GM12873 (cell line): ENCODE results near the gene ADAMTS6.

Experiments
- CTCF ChIP-seq: IDR thresholded peaks from 2 replicates; pipeline ENCODE4 v1.5.1; 2012; ENCODE audit warnings: low read depth, mild to moderate bottlenecking, moderate library complexity, low read length, control low read depth; ENCODE audit not compliant: insufficient read depth; ENCODE audit errors: missing control alignments

The ADAMTS6 gene, protein sequence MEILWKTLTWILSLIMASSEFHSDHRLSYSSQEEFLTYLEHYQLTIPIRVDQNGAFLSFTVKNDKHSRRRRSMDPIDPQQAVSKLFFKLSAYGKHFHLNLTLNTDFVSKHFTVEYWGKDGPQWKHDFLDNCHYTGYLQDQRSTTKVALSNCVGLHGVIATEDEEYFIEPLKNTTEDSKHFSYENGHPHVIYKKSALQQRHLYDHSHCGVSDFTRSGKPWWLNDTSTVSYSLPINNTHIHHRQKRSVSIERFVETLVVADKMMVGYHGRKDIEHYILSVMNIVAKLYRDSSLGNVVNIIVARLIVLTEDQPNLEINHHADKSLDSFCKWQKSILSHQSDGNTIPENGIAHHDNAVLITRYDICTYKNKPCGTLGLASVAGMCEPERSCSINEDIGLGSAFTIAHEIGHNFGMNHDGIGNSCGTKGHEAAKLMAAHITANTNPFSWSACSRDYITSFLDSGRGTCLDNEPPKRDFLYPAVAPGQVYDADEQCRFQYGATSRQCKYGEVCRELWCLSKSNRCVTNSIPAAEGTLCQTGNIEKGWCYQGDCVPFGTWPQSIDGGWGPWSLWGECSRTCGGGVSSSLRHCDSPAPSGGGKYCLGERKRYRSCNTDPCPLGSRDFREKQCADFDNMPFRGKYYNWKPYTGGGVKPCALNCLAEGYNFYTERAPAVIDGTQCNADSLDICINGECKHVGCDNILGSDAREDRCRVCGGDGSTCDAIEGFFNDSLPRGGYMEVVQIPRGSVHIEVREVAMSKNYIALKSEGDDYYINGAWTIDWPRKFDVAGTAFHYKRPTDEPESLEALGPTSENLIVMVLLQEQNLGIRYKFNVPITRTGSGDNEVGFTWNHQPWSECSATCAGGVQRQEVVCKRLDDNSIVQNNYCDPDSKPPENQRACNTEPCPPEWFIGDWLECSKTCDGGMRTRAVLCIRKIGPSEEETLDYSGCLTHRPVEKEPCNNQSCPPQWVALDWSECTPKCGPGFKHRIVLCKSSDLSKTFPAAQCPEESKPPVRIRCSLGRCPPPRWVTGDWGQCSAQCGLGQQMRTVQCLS (N-terminal part only)

GRCh38 chr5:65481635-65482295 is at the start of gene ADAMTS6:
TSS of gene ADAMTS6 (minus strand) at chr5:65481920. CDS start at chr5:65473673, 8,247 bp downstream.
- no peak for TF ChIP-seq CTCF

DNA sequence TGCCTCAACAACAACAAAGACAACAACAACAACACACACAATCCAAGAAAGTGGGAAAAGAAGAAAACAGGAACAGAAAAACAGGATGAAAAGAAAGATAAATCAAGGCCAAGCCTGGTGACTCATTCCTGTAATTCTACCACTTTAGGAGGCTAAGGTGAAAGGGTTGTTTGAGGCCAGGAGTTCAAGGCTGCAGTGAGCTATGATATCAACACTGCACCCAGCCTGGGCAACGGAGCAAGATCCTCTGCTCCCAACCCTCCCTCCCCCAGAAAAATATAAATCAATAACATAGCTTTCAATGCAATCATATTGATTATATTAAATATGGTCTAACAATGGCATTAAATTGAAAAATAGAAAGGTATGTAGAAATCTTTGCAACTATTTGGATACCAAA is 49.2 kb upstream of the ADAMTS6 start:
- no peak for TF ChIP-seq CTCF

GRCh38 chr5:65525726-65526125 is 44.0 kb upstream of the ADAMTS6 start:
- no peak for TF ChIP-seq CTCF

- no peak for TF ChIP-seq CTCF
These were observed 30.6 kb upstream of the ADAMTS6 start for GRCh38 chr5:65512170-65512937.

DNA sequence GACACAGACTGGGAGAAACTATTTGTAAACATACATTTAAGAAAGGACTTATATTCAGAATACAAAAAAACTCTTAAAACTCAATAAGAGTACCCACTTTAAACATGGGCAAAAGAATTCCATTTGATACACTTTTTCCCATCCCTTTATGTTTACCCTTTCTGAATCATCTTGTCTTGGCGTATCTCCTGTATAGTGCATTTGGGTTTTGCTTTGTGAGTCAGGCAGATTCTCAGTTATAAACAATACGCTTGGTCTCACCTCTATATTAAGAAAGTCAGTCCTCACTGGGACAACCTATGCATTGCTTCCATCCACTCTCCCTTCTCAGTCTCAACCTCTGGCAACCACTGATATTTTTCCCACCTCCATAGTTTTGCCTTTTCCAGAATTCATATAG is 27.3 kb upstream of the ADAMTS6 start:
- no peak for TF ChIP-seq CTCF

DNA sequence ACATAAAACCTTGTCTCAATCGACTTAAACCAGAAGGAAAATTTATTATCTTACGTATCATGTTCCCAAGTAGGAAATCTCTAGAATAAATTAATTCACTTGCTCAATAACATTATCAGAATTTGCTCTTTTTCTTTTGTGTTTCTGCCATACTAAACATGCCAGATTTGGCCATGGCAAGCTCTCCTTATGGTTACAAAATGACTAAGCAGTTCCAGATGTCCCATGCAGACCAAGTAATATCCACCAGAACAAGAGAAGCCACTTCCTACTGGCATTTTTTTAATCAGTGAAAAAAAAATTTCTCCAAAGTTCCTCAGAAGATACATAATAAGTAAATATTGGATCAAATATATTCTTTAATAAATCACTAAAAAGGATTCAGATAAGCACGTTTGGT is 25.2 kb upstream of the ADAMTS6 start:
- no peak for TF ChIP-seq CTCF
